Ovary (tissue), 3 donors: ENCODE data around the gene MAGEB17.

Experiments used
- CTCF ChIP-seq, 3 donors: fragments of 450-650 bp in 2 of 3; fragments of 200-600 bp in 1 of 3; IDR thresholded peaks; one replicate each; pipeline versions ENCODE4 v1.5.1 to v1.8.0; 2016 to 2022; ENCODE audit warnings: antibody characterized with exemption in 3 of 3, mild to moderate bottlenecking in 1 of 3
- POLR2A ChIP-seq: fragments of 450-650 bp; IDR thresholded peaks from one replicate; pipeline ENCODE4 v1.6.1; 2017; ENCODE audit warnings: antibody characterized with exemption, mild to moderate bottlenecking, moderate library complexity
- donor health status: DM: no; HTN: no; CAD: no.

GRCh38 chrX:16155581-16156096 is 11.6 kb upstream of the MAGEB17 start:
- TF ChIP-seq POLR2A (no peak), CTCF (IDR thresholded peaks at IDR 0.05) (no peak)
